HG03457 (cell line): ENCODE data around the gene GAGE12H.
"Not testable (repeated sequence)": the region's sequence is repeated elsewhere in the genome, so short reads cannot be mapped to it uniquely, and the experiment has no call there.

Source experiments
- ATAC-seq: cut with Tn5 transposase; IDR thresholded peaks from one replicate; pipeline ENCODE4 v1.9.1; 2021; ENCODE audit warnings: moderate number of reproducible peaks; ENCODE audit not compliant: unreplicated experiment

The GAGE12H gene

GRCh38 chrX:49579649-49580048, at the start of gene GAGE12H:
Gene GAGE12H, plus strand, starts transcription at chrX:49579949. Its CDS starts 1,155 bp downstream, at chrX:49581104.
- ATAC-seq: not testable (repeated sequence)

GRCh38 chrX:49531877-49532276, 47.9 kb upstream of the GAGE12H start, which contains the start of gene GAGE12C:
Gene GAGE12C, plus strand, starts transcription at chrX:49532177. Its CDS starts 1,155 bp downstream, at chrX:49533332.
- not testable (repeated sequence) for ATAC-seq

GRCh38 chrX:49541433-49541832, 38.3 kb upstream of the GAGE12H start, which contains the start of gene GAGE12D:
Gene GAGE12D, plus strand, starts transcription at chrX:49541733. Its CDS starts 1,155 bp downstream, at chrX:49542888.
- not testable (repeated sequence) for ATAC-seq

GRCh38 chrX:49550989-49551388, 28.8 kb upstream of the GAGE12H start, which contains the start of gene GAGE12E:
Gene GAGE12E, plus strand, starts transcription at chrX:49551289. Its CDS starts 1,155 bp downstream, at chrX:49552444.
- not testable (repeated sequence) for ATAC-seq

- ATAC-seq: not testable (repeated sequence)
These were observed 19.2 kb upstream of the GAGE12H start, which contains the start of gene GAGE12F for GRCh38 chrX:49560542-49560941. Gene GAGE12F, plus strand, starts transcription at chrX:49560842. Its CDS starts 1,155 bp downstream, at chrX:49561997.

- ATAC-seq: not testable (repeated sequence)
These were observed 11.0 kb upstream of the GAGE12H start for GRCh38 chrX:49568728-49569127.

GRCh38 chrX:49569152-49569551, 10.6 kb upstream of the GAGE12H start:
- ATAC-seq: not testable (repeated sequence)

- ATAC-seq: not testable (repeated sequence)
These were observed 9.6 kb upstream of the GAGE12H start, which contains the start of gene GAGE12G for GRCh38 chrX:49570100-49570499. Gene GAGE12G, plus strand, starts transcription at chrX:49570400. Its CDS starts 1,155 bp downstream, at chrX:49571555.

- ATAC-seq: not testable (repeated sequence)
These were observed 9.4 kb downstream of the GAGE12H start, which contains the start of gene GAGE2A for GRCh38 chrX:49589196-49589595. Gene GAGE2A, plus strand, starts transcription at chrX:49589496. Its CDS starts 1,155 bp downstream, at chrX:49590651.

GRCh38 chrX:49589769-49590478, 10.2 kb downstream of the GAGE12H start:
- not testable (repeated sequence) for ATAC-seq

- ATAC-seq: not testable (repeated sequence)
These were observed 10.7 kb downstream of the GAGE12H start for GRCh38 chrX:49590488-49590887.

GRCh38 chrX:49598720-49599119, 19.0 kb downstream of the GAGE12H start, which contains the start of gene GAGE1:
Gene GAGE1, plus strand, starts transcription at chrX:49599020. Its CDS starts 1,155 bp downstream, at chrX:49600175.
- not testable (repeated sequence) for ATAC-seq

- no peak for ATAC-seq
These were observed 31.1 kb downstream of the GAGE12H start for GRCh38 chrX:49610718-49611310.

- no peak for ATAC-seq
These were observed 38.8 kb downstream of the GAGE12H start for GRCh38 chrX:49618574-49618973.

- ATAC-seq: no peak
These were observed 47.5 kb downstream of the GAGE12H start for GRCh38 chrX:49627086-49627777.
